ENCODE results near the gene RCOR1.

DNA sequence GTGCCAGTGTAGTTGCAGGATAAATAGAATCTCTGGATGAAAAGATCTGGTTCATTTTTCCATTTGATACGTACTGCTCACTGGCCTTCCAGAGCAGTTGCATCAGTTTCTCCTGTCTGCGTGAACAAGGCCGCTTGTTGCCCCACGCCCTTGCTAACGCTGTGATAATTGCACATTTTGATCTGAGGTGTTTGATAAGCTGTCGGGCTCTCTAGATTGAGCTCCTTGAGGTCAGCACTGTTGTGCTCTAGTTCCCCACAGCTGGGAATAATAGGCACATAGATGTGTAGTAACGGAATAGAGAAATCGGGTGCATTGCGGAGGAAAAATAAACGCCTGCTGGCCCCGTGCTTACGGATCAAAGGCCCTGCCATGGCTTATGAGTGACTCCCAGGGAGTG lies 142.0 kb downstream of the RCOR1 start:
- TF ChIP-seq, protein P1, sequence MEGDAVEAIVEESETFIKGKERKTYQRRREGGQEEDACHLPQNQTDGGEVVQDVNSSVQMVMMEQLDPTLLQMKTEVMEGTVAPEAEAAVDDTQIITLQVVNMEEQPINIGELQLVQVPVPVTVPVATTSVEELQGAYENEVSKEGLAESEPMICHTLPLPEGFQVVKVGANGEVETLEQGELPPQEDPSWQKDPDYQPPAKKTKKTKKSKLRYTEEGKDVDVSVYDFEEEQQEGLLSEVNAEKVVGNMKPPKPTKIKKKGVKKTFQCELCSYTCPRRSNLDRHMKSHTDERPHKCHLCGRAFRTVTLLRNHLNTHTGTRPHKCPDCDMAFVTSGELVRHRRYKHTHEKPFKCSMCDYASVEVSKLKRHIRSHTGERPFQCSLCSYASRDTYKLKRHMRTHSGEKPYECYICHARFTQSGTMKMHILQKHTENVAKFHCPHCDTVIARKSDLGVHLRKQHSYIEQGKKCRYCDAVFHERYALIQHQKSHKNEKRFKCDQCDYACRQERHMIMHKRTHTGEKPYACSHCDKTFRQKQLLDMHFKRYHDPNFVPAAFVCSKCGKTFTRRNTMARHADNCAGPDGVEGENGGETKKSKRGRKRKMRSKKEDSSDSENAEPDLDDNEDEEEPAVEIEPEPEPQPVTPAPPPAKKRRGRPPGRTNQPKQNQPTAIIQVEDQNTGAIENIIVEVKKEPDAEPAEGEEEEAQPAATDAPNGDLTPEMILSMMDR (IDR thresholded peaks at IDR 0.05; ENCODE audit: control extremely low read depth in 1 of 3, insufficient read depth in 1 of 3, low read depth in 1 of 3, low read length in 3 of 3): no peak
- TF ChIP-seq POLR2AphosphoS5 (IDR thresholded peaks at IDR 0.05; ENCODE audit: low read depth, low read length) (no peak), SP1 (IDR thresholded peaks at IDR 0.05; ENCODE audit: low read depth, low read length) (no peak), RAD21 (IDR thresholded peaks at IDR 0.05 in 1 of 2, conservative IDR thresholded peaks at IDR 0.05 in 1 of 2; ENCODE audit: low read depth in 2 of 2, low read length in 2 of 2) (no peak), SP2 (IDR thresholded peaks at IDR 0.05; ENCODE audit: low read length) (no peak), GTF2F1 (IDR thresholded peaks at IDR 0.05; ENCODE audit: borderline replicate concordance, low read depth, low read length) (no peak)
- TF ChIP-seq, protein P2, sequence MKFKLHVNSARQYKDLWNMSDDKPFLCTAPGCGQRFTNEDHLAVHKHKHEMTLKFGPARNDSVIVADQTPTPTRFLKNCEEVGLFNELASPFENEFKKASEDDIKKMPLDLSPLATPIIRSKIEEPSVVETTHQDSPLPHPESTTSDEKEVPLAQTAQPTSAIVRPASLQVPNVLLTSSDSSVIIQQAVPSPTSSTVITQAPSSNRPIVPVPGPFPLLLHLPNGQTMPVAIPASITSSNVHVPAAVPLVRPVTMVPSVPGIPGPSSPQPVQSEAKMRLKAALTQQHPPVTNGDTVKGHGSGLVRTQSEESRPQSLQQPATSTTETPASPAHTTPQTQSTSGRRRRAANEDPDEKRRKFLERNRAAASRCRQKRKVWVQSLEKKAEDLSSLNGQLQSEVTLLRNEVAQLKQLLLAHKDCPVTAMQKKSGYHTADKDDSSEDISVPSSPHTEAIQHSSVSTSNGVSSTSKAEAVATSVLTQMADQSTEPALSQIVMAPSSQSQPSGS (IDR thresholded peaks at IDR 0.05; ENCODE audit: low read length): no peak
